Amygdala (tissue), 56 donors: Measurements from ENCODE around the gene SLAMF1.
"Not testable (repeated sequence)": the region's sequence is repeated elsewhere in the genome, so short reads cannot be mapped to it uniquely, and the experiment has no call there.

ENCODE experiments used
- DNase-seq, 56 donors: peaks; one replicate each; lab custom pipeline; 2025; lab: John Stamatoyannopoulos, UW

Gene SLAMF1

GRCh38 chr1:160570840-160571239, 76.0 kb downstream of the SLAMF1 start:
- DNase-seq = no peak

DNA sequence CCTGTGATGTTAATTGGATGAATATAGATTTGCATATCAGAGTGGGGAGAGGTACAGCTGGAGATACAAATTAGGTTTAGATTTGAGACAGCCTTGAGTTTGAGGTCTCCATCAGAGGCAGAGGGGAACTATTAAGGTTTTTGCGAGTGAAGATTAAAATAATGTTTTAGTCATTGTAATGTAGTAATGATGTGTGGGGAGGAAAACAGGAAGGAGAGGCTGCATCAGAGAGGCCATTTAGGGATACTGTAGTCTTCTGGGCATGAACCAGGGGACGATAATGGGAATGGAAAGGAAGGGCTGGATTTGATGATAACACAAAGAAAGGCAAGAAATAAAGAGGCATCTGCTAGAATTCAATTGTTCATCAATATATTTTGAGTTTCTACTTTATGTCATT, 77.0 kb downstream of the SLAMF1 start:
- DNase-seq = no peak

DNA sequence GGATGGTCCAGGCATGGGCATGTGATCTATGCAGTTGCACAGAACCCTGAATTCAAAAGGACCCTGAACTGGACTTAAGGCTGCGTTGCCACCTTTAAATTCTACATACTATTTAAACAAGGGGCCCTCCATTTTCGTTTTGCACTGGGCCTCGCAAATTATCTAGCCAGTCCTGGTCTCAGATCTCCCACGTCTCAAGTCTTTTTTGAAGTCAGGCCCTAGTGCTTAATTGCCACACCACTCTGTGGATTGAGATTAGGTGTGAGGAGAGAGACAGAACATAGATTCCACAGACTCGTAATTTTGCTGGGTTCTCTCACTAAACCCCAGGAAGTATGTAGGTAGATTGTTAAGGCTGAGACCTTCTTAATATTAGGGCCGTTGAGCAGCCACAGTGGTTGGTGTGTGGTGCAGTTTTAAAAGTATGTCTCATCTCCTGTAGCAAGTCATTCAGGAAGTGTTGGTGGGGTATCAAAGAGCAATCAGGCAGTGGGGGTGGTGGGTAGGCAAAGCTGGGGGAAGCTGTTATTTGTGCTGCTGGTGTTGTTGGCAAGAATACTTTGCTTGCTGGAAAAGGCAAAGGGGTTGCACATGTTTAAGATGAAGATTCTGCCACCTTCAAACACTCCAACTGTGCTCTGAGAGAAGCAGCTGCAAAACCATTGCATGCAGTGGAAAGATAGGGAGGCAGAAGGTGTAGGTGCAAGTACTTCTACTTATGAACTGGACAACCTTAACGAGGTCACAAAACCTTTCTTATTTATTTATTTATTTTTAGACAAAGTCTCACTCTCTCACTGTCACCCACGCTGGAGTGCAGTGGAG, 78.8 kb downstream of the SLAMF1 start:
- peak in 1 of 56 donors; percentile 14 for DNase-seq

DNA sequence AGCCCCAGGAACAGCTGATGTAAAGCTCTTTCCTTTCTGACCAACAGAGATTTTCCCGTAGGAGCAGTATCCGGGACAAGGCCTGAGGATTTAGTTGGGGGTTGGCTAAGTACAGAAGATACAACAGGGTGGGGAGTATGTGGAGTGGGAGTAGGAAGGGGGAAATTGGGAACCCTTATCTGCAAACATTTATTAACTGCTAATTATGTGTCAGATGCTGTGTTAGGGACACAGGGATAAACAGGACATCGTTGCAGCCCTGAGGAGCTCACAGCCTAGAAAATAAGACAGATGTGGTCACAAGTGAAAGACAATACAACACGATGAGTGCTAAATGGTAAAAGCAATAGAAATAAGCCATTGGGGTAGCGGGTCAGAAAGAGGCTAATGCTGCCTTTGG, 79.5 kb downstream of the SLAMF1 start:
- DNase-seq = no peak

GRCh38 chr1:160565564-160565963, 81.3 kb downstream of the SLAMF1 start:
- no peak for DNase-seq

DNA sequence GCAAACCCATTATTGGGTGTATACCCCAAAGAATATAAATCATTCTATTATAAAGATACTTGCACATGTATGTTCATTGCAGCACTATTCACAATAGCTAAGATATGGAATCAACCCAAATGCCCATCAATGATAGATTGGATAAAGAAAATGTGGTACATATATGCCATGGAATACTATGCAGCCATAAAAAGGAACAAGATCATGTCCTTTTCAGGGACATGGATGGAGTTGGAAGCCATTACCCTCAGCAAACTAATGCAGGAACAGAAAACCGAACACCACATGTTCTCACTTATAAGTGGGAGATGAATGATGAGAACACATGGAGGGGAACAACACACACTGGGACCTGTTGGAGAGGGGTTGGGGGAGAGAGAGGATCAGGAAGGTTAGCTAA, 83.6 kb downstream of the SLAMF1 start:
- DNase-seq = not testable (repeated sequence)

DNA sequence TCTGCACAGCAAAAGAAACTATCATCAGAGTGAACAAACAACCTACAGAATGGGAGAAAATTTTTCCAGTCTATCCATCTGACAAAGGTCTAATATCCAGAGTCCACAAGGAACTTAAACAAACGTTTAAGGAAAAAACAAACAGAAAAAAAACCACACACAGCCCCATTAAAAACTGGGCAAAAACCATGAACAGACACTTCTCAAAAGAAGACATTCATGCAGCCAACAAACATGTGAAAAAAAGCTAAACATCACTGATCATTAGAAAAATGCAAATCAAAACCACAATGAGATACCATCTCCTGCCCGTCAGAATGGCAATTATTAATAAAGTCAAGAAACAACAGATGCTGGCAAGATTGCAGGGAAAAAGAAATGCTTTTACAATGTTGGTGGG, 84.1 kb downstream of the SLAMF1 start:
- DNase-seq = not testable (repeated sequence)

GRCh38 chr1:160560806-160561205, 86.0 kb downstream of the SLAMF1 start:
- no peak for DNase-seq

DNA sequence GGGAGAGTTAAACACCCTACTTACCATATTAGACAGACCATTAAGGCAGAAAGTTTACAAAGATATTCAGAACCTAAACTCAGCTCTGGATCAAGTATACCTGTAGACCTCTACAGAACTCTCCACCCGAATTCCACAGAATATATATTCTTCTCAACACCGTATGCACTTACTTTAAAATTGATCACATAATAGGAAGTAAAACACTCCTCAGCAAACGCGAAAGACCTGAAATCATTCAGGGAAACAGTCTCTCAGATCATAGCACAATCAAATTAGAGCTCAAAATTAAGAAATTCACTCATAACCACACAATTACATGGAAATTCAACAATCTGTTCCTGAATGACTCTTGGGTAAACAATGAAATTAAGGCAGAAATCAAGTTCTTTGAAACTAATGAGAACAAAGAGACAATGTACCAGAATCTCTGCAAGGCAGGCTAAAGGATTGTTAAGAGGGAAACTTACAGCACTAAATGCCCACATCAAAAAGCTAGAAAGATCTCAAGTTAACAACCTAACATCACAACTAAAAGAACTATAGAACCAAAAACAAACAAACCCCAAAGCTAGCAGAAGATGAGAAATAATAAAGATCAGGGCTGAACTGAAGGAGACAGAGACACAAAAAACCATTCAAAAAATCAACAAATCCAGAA, 86.7 kb downstream of the SLAMF1 start:
- DNase-seq = no peak

- DNase-seq = not testable (repeated sequence)
These were observed 87.4 kb downstream of the SLAMF1 start for GRCh38 chr1:160559437-160559836.

GRCh38 chr1:160558660-160559380, 88.0 kb downstream of the SLAMF1 start:
- no peak for DNase-seq
